Erythroblast (primary cell): ENCODE results near the gene SLCO2A1.

Experiments
- GATA1 ChIP-seq: IDR thresholded peaks from 2 replicates; pipeline ENCODE4 v1.6.1; 2011; ENCODE audit warnings: low read depth, mild to moderate bottlenecking, control low read depth, low read length, moderate library complexity
- POLR2A ChIP-seq: IDR thresholded peaks from 2 replicates; pipeline ENCODE4 v1.6.1; 2011; ENCODE audit warnings: mild to moderate bottlenecking, low read length

GRCh38 chr3:133884887-133885711, 144.6 kb downstream of the SLCO2A1 start:
- TF ChIP-seq POLR2A (no peak), GATA1 (no peak)
